PC-9 (cell line): ENCODE data around the gene HTRA2. TPM values are rescaled to one million over a fixed set of nuclear protein-coding genes. Genes with fewer than 3 reads are reported as not detected.

Experiments used
- BruUV-seq: library from RNA; stranded (reverse); fragments of 400-500 nt; replicated peaks from 2 replicates; lab custom pipeline; 2021; lab: Mats Ljungman, UMichigan
- CTCF ChIA-PET: fragments of 300-600 bp; sonication (Branson Sonifier 250); formaldehyde crosslinking; loops from one replicate; lab custom pipeline; 2022; ENCODE audit warnings: antibody characterized with exemption; lab: Charles Lee
- POLR2A ChIA-PET: fragments of 300-600 bp; sonication (Branson Sonifier 250); formaldehyde crosslinking; loops from one replicate; lab custom pipeline; 2022; ENCODE audit warnings: antibody characterized with exemption; ENCODE audit not compliant: unreplicated experiment; lab: Charles Lee
- DNase-seq, 2 experiments: peaks; one replicate each; pipeline versions ENCODE4 v3.0.0 to v3.0.0-alpha.2; 2015 to 2022; ENCODE audit warnings: mixed read lengths in 1 of 2
- H2AFZ ChIP-seq: fragments of 200-600 bp; sonication (generic); 2 replicates; pipeline ENCODE4 v1.8.1; 2017; ENCODE audit warnings: antibody characterized with exemption
- H3F3A ChIP-seq: fragments of 200-600 bp; sonication (generic); 2 replicates; pipeline ENCODE4 v1.8.1; 2017; ENCODE audit warnings: antibody characterized with exemption, mild to moderate bottlenecking, low read depth; ENCODE audit not compliant: insufficient read depth
- H3K27ac ChIP-seq: fragments of 200-600 bp; sonication (generic); 2 replicates; pipeline ENCODE4 v1.6.1; 2016; ENCODE audit warnings: mixed run types
- H3K27me3 ChIP-seq: fragments of 200-600 bp; sonication (generic); 2 replicates; pipeline ENCODE4 v1.6.1; 2016; ENCODE audit warnings: low read depth, mixed run types; ENCODE audit not compliant: insufficient read depth
- H3K36me3 ChIP-seq: fragments of 200-600 bp; sonication (generic); 2 replicates; pipeline ENCODE4 v1.6.1; 2016; ENCODE audit warnings: low read depth, mixed run types
- H3K4me1 ChIP-seq: fragments of 200-600 bp; sonication (generic); replicated peaks from 2 replicates; pipeline ENCODE4 v1.6.1; 2016; ENCODE audit warnings: mixed run types; ENCODE audit not compliant: insufficient read depth
- H3K4me2 ChIP-seq: fragments of 200-600 bp; sonication (generic); 2 replicates; pipeline ENCODE4 v1.6.1; 2017; ENCODE audit warnings: mixed run types
- H3K4me3 ChIP-seq: fragments of 200-600 bp; sonication (generic); 2 replicates; pipeline ENCODE4 v1.6.1; 2016; ENCODE audit warnings: mixed run types
- H3K79me2 ChIP-seq: fragments of 200-600 bp; sonication (generic); 2 replicates; pipeline ENCODE4 v1.6.1; 2017; ENCODE audit warnings: low read depth, mixed run types
- H3K9me2 ChIP-seq: fragments of 200-600 bp; sonication (generic); 2 replicates; pipeline ENCODE4 v1.8.1; 2017; ENCODE audit warnings: mild to moderate bottlenecking; ENCODE audit not compliant: insufficient read depth
- H3K9me3 ChIP-seq: fragments of 200-600 bp; sonication (generic); 2 replicates; pipeline ENCODE4 v1.8.1; 2016; ENCODE audit warnings: low read depth; ENCODE audit not compliant: insufficient read depth
- H4K20me1 ChIP-seq: fragments of 200-600 bp; sonication (generic); 2 replicates; pipeline ENCODE4 v1.8.1; 2017; ENCODE audit not compliant: insufficient read depth
- EZH2 ChIP-seq: fragments of 200-600 bp; sonication (generic); IDR thresholded peaks from 2 replicates; pipeline ENCODE4 v1.8.0; 2017; ENCODE audit warnings: antibody characterized with exemption, low read depth
- intact Hi-C: fragments of 100-400 bp; cut with micrococcal nuclease; formaldehyde crosslinking; loops from one replicate; pipeline ENCODE4 v1.10.0; 2022; ENCODE audit not compliant: unreplicated experiment
- total RNA-seq: library from RNA; stranded (reverse); gene quantifications from 2 replicates; pipeline ENCODE4 v1.2.3, GENCODE V29; 2021
- TF ChIP-seq, protein P1 (sequence below): fragments of 200-600 bp; sonication (generic); conservative IDR thresholded peaks from 2 replicates; pipeline ENCODE4 v1.6.1; 2017; ENCODE audit warnings: mixed run types, antibody characterized with exemption, mild to moderate bottlenecking, moderate library complexity

The HTRA2 gene
- total RNA-seq, 1 experiment from 2014 or later = 23.5 TPM

GRCh38 chr2:74534411-74534810, 4.7 kb downstream of the HTRA2 start:
- intact Hi-C loops = loop anchor here (5.0 kb wide), 3 partner anchors 53 to 267 kb away; no protein-coding TSS in a partner anchor
- Histone ChIP-seq H3K4me2 (no peak overlapping the region), H2AFZ (no peak overlapping the region), H3K79me2 (peaks cover 10% of the 10 kb centered on the region; the same call in 1 of the 2 replicates), H3K9me3 (no peaks in the 10 kb centered on the region), H3K36me3 (no peaks in the 10 kb centered on the region), H3K27me3 (no peaks in the 10 kb centered on the region), H3K4me3 (no peak overlapping the region), H3K9me2 (no peaks in the 10 kb centered on the region), H3K4me1 (peaks cover 8% of the 10 kb centered on the region; the same call in 1 of the 2 replicates), H4K20me1 (no peaks in the 10 kb centered on the region), H3F3A (peaks cover 6% of the 10 kb centered on the region; the same call in 1 of the 2 replicates), H3K27ac (no peak overlapping the region)
- no TSS peak for BruUV-seq
- CTCF ChIA-PET = no interaction called here
- TF ChIP-seq EZH2 = no peak
- TF ChIP-seq, protein P1, sequence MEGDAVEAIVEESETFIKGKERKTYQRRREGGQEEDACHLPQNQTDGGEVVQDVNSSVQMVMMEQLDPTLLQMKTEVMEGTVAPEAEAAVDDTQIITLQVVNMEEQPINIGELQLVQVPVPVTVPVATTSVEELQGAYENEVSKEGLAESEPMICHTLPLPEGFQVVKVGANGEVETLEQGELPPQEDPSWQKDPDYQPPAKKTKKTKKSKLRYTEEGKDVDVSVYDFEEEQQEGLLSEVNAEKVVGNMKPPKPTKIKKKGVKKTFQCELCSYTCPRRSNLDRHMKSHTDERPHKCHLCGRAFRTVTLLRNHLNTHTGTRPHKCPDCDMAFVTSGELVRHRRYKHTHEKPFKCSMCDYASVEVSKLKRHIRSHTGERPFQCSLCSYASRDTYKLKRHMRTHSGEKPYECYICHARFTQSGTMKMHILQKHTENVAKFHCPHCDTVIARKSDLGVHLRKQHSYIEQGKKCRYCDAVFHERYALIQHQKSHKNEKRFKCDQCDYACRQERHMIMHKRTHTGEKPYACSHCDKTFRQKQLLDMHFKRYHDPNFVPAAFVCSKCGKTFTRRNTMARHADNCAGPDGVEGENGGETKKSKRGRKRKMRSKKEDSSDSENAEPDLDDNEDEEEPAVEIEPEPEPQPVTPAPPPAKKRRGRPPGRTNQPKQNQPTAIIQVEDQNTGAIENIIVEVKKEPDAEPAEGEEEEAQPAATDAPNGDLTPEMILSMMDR = no peak
- no peak for DNase-seq
- POLR2A ChIA-PET = no interaction called here

- no TSS peak for BruUV-seq
- intact Hi-C loops = no loop called here
- no peak overlapping the region for H3K4me3 ChIP-seq
- H3K79me2 ChIP-seq = peaks cover 9% of the 10 kb centered on the region; the same call in 1 of the 2 replicates
- no peaks in the 10 kb centered on the region for H4K20me1 ChIP-seq
- H3K27me3 ChIP-seq = no peaks in the 10 kb centered on the region
- TF ChIP-seq EZH2 = no peak
- TF ChIP-seq, protein P1 = no peak
- H3K36me3 ChIP-seq = no peaks in the 10 kb centered on the region
- ChIA-PET CTCF (no interaction called here), POLR2A (no interaction called here)
- no peaks in the 10 kb centered on the region for H3K9me2 ChIP-seq
- peaks cover 6% of the 10 kb centered on the region; the same call in 1 of the 2 replicates for H3F3A ChIP-seq
- H3K4me2 ChIP-seq = no peak overlapping the region
- no peak for DNase-seq
- H3K4me1 ChIP-seq = peaks cover 8% of the 10 kb centered on the region; the same call in 1 of the 2 replicates
- no peak overlapping the region for H2AFZ ChIP-seq
- H3K9me3 ChIP-seq = no peaks in the 10 kb centered on the region
- H3K27ac ChIP-seq = no peak overlapping the region
Measured at GRCh38 chr2:74535440-74535965, 5.8 kb downstream of the HTRA2 start.

GRCh38 chr2:74536166-74536950, 6.6 kb downstream of the HTRA2 start:
- no peaks in the 10 kb centered on the region for H3K4me1 ChIP-seq
- intact Hi-C loops = no loop called here

More at GRCh38 chr2:74536166-74536950, 6.6 kb downstream of the HTRA2 start:
- Histone ChIP-seq H3K27ac (no peak overlapping the region), H3K4me2 (no peak overlapping the region), H3K27me3 (no peaks in the 10 kb centered on the region), H3K4me3 (no peak overlapping the region), H3K9me3 (no peaks in the 10 kb centered on the region), H2AFZ (no peak overlapping the region), H3F3A (peaks cover 6% of the 10 kb centered on the region; the same call in 1 of the 2 replicates), H3K79me2 (peaks cover under 1% of the 10 kb centered on the region; the same call in 1 of the 2 replicates), H3K9me2 (no peaks in the 10 kb centered on the region), H3K36me3 (no peaks in the 10 kb centered on the region), H4K20me1 (no peaks in the 10 kb centered on the region)
- TF ChIP-seq, protein P1 = no peak
- TF ChIP-seq EZH2 = no peak
- POLR2A ChIA-PET = no interaction called here
- no TSS peak for BruUV-seq
- no peak for DNase-seq
- CTCF ChIA-PET = no interaction called here
